Karpas-422 (cell line): ENCODE measurements around the gene GALNT13. TPM values are rescaled to one million over a fixed set of nuclear protein-coding genes. Genes with fewer than 3 reads are reported as not detected.

Source experiments
- DNase-seq: peaks from one replicate; pipeline ENCODE4 v3.0.0-alpha.2; 2015
- H2AFZ ChIP-seq: fragments of 200-600 bp; sonication (generic); 2 replicates; pipeline ENCODE4 v1.6.1; 2014; ENCODE audit warnings: antibody characterized with exemption, low read length, mixed read lengths
- H3K27ac ChIP-seq: fragments of 200-600 bp; sonication (generic); 2 replicates; pipeline ENCODE4 v1.5.1; 2014; ENCODE audit warnings: mild to moderate bottlenecking, low read length, moderate library complexity
- H3K27me3 ChIP-seq: fragments of 200-600 bp; sonication (generic); 2 replicates; pipeline ENCODE4 v1.6.1; 2014; ENCODE audit warnings: low read length, mixed read lengths
- H3K36me3 ChIP-seq: fragments of 200-600 bp; sonication (generic); 2 replicates; pipeline ENCODE4 v1.6.1; 2014; ENCODE audit warnings: low read length, mixed read lengths; ENCODE audit not compliant: insufficient read depth
- H3K4me1 ChIP-seq: fragments of 200-600 bp; sonication (generic); 2 replicates; pipeline ENCODE4 v1.6.1; 2014; ENCODE audit warnings: mild to moderate bottlenecking, low read length, mixed read lengths
- H3K4me2 ChIP-seq: fragments of 200-600 bp; sonication (generic); 2 replicates; pipeline ENCODE4 v1.6.1; 2014; ENCODE audit warnings: low read length, low read depth, mild to moderate bottlenecking; ENCODE audit not compliant: poor library complexity, severe bottlenecking
- H3K4me3 ChIP-seq: fragments of 200-600 bp; sonication (generic); 2 replicates; pipeline ENCODE4 v1.5.1; 2014; ENCODE audit warnings: mild to moderate bottlenecking, antibody characterized with exemption, low read length, mixed read lengths
- H3K79me2 ChIP-seq: fragments of 200-600 bp; sonication (generic); 2 replicates; pipeline ENCODE4 v1.6.1; 2014; ENCODE audit warnings: mild to moderate bottlenecking, low read length, mixed read lengths
- H3K9ac ChIP-seq: fragments of 200-600 bp; sonication (generic); 2 replicates; pipeline ENCODE4 v1.6.0; 2014; ENCODE audit warnings: low read length
- H3K9me2 ChIP-seq: fragments of 200-600 bp; sonication (generic), shearing (Covaris generic); replicated peaks from 2 replicates; pipeline ENCODE4 v1.6.0; 2014; ENCODE audit warnings: mild to moderate bottlenecking, low read length, moderate library complexity; ENCODE audit not compliant: insufficient read depth
- H3K9me3 ChIP-seq: fragments of 300-700, 200-600 bp; sonication (generic); 2 replicates; pipeline ENCODE4 v1.6.1; 2014; ENCODE audit warnings: low read length, mixed read lengths
- H4K20me1 ChIP-seq: fragments of 200-600 bp; sonication (generic); 2 replicates; pipeline ENCODE4 v1.6.1; 2014; ENCODE audit warnings: mild to moderate bottlenecking, antibody characterized with exemption, low read length, low read depth; ENCODE audit not compliant: insufficient read depth
- total RNA-seq: library from RNA; depleted of rRNA; stranded (reverse); fragments of >200 nt; shearing (Covaris generic); gene quantifications from 2 replicates; pipeline ENCODE4 v1.2.3, GENCODE V29; 2014; ENCODE audit warnings: low replicate concordance

GALNT13 gene
- total RNA-seq, 1 experiment from 2014 or later = not detected

- H3K27me3 ChIP-seq = no peaks in the 10 kb centered on the region
- H3K4me2 ChIP-seq = no peak overlapping the region
- no peak overlapping the region for H3K4me3 ChIP-seq
- H3K9me2 ChIP-seq = no peaks in the 10 kb centered on the region
- no peak for DNase-seq
- no peaks in the 10 kb centered on the region for H3K4me1 ChIP-seq
- H2AFZ ChIP-seq = no peak overlapping the region
- no peak overlapping the region for H3K27ac ChIP-seq
- H3K36me3 ChIP-seq = no peaks in the 10 kb centered on the region
- no peaks in the 10 kb centered on the region for H3K79me2 ChIP-seq
- no peak overlapping the region for H3K9ac ChIP-seq
- no peaks in the 10 kb centered on the region for H4K20me1 ChIP-seq
- H3K9me3 ChIP-seq = peaks cover 15% of the 10 kb centered on the region
These were observed 617.6 kb downstream of the GALNT13 start for GRCh38 chr2:154489266-154489858.

- Histone ChIP-seq H4K20me1 (no peaks in the 10 kb centered on the region), H3K27me3 (no peaks in the 10 kb centered on the region), H3K36me3 (no peaks in the 10 kb centered on the region), H3K27ac (no peak overlapping the region), H2AFZ (no peak overlapping the region), H3K79me2 (no peaks in the 10 kb centered on the region), H3K4me1 (no peaks in the 10 kb centered on the region), H3K9me2 (no peaks in the 10 kb centered on the region), H3K9ac (no peak overlapping the region), H3K4me3 (no peak overlapping the region), H3K9me3 (peaks cover 15% of the 10 kb centered on the region), H3K4me2 (no peak overlapping the region)
- DNase-seq = no peak
These were observed 618.8 kb downstream of the GALNT13 start for GRCh38 chr2:154490530-154490929.

GRCh38 chr2:154495455-154495868 is 623.7 kb downstream of the GALNT13 start:
- DNase-seq = no peak
- no peak overlapping the region for H2AFZ ChIP-seq

GRCh38 chr2:154497019-154497418 is 625.3 kb downstream of the GALNT13 start:
- no peak overlapping the region for H3K4me2 ChIP-seq
- H3K9me3 ChIP-seq = peaks cover 11% of the 10 kb centered on the region
- no peak overlapping the region for H3K4me3 ChIP-seq
- no peak overlapping the region for H2AFZ ChIP-seq
- no peaks in the 10 kb centered on the region for H3K27me3 ChIP-seq
- no peaks in the 10 kb centered on the region for H3K4me1 ChIP-seq
- H3K79me2 ChIP-seq = no peaks in the 10 kb centered on the region
- H3K9me2 ChIP-seq = no peaks in the 10 kb centered on the region
- H4K20me1 ChIP-seq = no peaks in the 10 kb centered on the region
- no peak overlapping the region for H3K27ac ChIP-seq
- no peak overlapping the region for H3K9ac ChIP-seq
- no peaks in the 10 kb centered on the region for H3K36me3 ChIP-seq
- DNase-seq = no peak

More at GRCh38 chr2:154495455-154495868, 623.7 kb downstream of the GALNT13 start:
- H3K79me2 ChIP-seq = no peaks in the 10 kb centered on the region
- H3K9me3 ChIP-seq = peaks cover 12% of the 10 kb centered on the region
- no peaks in the 10 kb centered on the region for H3K27me3 ChIP-seq
- H3K4me2 ChIP-seq = no peak overlapping the region
- no peak overlapping the region for H3K27ac ChIP-seq
- no peaks in the 10 kb centered on the region for H3K36me3 ChIP-seq
- no peaks in the 10 kb centered on the region for H3K4me1 ChIP-seq
- H3K9ac ChIP-seq = no peak overlapping the region
- H3K9me2 ChIP-seq = no peaks in the 10 kb centered on the region
- H4K20me1 ChIP-seq = no peaks in the 10 kb centered on the region
- H3K4me3 ChIP-seq = no peak overlapping the region
